22Rv1 (cell line): Measurements from ENCODE around the gene FDPS.

ENCODE experiments used
- H3K27ac ChIP-seq: fragments of 450-650 bp; 2 replicates; pipeline ENCODE4 v1.5.1; 2017
- CTCF ChIP-seq: fragments of 450-650 bp; IDR thresholded peaks from 2 replicates; pipeline ENCODE4 v1.5.1; 2017; ENCODE audit warnings: mild to moderate bottlenecking
- ZFX ChIP-seq: fragments of 450-650 bp; IDR thresholded peaks from 2 replicates; pipeline ENCODE4 v1.6.1; 2017; ENCODE audit warnings: antibody characterized with exemption, borderline replicate concordance

The FDPS gene

GRCh38 chr1:155324717-155325602 is 16.3 kb downstream of the FDPS start:
- H3K27ac ChIP-seq: peak overlapping the region; percentile 99
- peak; percentile 33 for TF ChIP-seq CTCF
- no peak for TF ChIP-seq ZFX

DNA sequence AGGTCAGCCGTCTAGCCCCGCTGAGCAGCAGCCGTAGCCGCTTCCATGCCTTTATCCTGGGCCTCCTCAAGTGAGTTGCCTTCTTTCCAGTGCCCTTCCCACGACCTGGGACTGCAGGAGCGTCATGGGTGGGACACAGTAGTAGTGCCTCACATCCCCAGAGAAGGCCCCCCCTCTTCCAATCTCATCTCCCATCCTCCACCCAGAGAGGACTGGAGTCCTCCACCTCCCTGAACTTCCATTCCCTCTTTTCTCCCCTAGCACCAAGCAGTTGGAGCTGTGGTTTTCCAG is 16.9 kb downstream of the FDPS start:
- TF ChIP-seq ZFX: no peak
- TF ChIP-seq CTCF: no peak
- peak overlapping the region; percentile 99 for H3K27ac ChIP-seq

DNA sequence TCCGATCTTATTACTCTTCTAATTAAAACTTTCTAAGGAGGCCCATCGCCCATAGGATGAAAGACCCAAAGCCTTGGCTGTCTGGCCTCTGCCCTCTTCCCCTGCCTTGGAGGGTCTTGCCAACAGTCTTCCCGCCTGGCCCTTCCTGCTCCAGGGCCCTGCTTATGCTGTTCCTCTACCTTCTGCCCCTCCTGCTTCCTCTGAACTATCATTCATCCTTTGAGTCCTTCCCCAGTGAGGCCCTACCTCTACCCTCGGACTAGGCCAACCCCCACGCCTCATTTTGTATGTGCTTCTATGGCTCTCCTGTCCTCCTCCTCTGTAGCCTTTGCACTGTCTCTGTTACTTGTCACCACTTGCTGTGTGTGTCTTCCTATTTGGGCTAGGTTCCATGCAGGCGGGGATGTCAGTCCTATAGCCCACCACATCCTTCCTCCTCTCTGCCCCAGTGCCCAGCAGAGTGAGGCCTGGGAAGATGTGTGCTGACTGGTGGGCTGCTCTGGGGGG is 17.4 kb downstream of the FDPS start:
- peak overlapping the region; percentile 99 for H3K27ac ChIP-seq
- TF ChIP-seq CTCF (no peak), ZFX (no peak)

GRCh38 chr1:155326631-155327037 is 18.0 kb downstream of the FDPS start:
- no peak for TF ChIP-seq ZFX
- no peak for TF ChIP-seq CTCF
- peak overlapping the region; percentile 99 for H3K27ac ChIP-seq

DNA sequence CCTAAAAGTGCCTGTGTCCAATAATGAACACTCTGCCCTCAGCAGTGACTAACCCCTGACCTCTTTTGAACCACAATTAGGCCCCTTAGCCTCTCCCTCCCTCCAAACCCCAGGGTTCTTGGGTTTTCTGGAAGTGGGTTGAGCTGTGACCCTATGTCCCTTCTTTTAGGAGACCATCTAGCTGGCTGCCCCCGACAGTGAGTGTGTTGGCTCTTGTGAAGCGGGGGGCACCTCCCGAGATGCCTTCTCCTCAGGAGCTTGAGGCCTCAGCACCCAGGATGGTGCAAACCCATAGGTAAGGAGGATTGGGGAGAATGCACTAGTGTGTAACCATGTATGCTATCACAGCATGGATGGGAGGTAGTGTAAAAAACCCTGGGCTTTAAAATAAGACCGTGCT is 19.3 kb downstream of the FDPS start:
- TF ChIP-seq ZFX (no peak), CTCF (no peak)
- H3K27ac ChIP-seq: peak overlapping the region; percentile 99

- H3K27ac ChIP-seq: peak overlapping the region; percentile 99
These were observed 20.2 kb downstream of the FDPS start for GRCh38 chr1:155328856-155329255.

DNA sequence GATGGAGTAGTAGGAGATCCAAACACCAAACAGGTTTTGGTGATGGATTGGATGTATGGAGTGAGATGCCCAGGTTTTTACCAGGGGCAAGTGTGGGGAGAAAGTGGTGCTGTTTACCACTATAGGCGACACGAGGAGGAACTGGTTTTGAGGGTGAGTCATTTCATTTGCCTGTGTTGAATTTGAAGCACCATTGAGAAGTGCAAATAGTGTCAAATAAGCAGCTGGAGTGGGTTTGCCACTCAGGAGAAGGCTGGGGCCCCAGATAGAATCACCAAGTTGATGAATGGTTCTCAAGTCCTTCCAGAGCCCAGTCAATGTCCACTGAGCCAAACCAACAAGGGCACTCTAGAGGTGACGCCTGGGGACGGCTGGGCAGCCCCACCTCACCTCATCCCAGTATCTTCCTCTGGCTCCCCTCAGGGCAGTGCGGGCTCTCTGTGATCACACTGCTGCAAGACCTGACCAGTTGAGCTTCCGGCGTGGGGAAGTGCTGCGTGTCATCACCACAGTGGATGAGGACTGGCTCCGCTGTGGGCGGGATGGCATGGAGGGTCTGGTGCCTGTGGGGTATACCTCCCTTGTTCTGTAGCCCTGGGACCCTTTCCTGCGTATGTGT is 21.4 kb downstream of the FDPS start:
- TF ChIP-seq ZFX (no peak), CTCF (no peak)
- H3K27ac ChIP-seq: peak overlapping the region; percentile 99
